Measurements from ENCODE around the gene SH3GL2.

Gene SH3GL2

GRCh38 chr9:17669206-17669605 is 90.3 kb downstream of the SH3GL2 start:
- DNase-seq, result no peak

GRCh38 chr9:17682684-17683083 is 103.8 kb downstream of the SH3GL2 start:
- no peak for DNase-seq

GRCh38 chr9:17688834-17689233 is 110.0 kb downstream of the SH3GL2 start:
- DNase-seq, result no peak

- DNase-seq, result no peak
Observed at GRCh38 chr9:17694336-17694735, 115.5 kb downstream of the SH3GL2 start.

GRCh38 chr9:17695482-17695881 is 116.6 kb downstream of the SH3GL2 start:
- DNase-seq, result no peak

GRCh38 chr9:17699615-17700330 is 120.9 kb downstream of the SH3GL2 start:
- no peak for DNase-seq

- no peak for DNase-seq
Observed at GRCh38 chr9:17706347-17706746, 127.5 kb downstream of the SH3GL2 start.

GRCh38 chr9:17719053-17719452 is 140.2 kb downstream of the SH3GL2 start:
- DNase-seq, result no peak

- no peak for DNase-seq
Observed at GRCh38 chr9:17721954-17722353, 143.1 kb downstream of the SH3GL2 start.

GRCh38 chr9:17723656-17724055 is 144.8 kb downstream of the SH3GL2 start:
- no peak for DNase-seq

- DNase-seq, result no peak
Observed at GRCh38 chr9:17725399-17726010, 146.6 kb downstream of the SH3GL2 start.

GRCh38 chr9:17726298-17726697 is 147.4 kb downstream of the SH3GL2 start:
- DNase-seq, result no peak

- DNase-seq, result no peak
Observed at GRCh38 chr9:17730899-17731298, 152.0 kb downstream of the SH3GL2 start.

GRCh38 chr9:17731308-17731707 is 152.4 kb downstream of the SH3GL2 start:
- no peak for DNase-seq

GRCh38 chr9:17734674-17735073 is 155.8 kb downstream of the SH3GL2 start:
- DNase-seq, result no peak

- DNase-seq, result no peak
Observed at GRCh38 chr9:17735859-17736258, 157.0 kb downstream of the SH3GL2 start.

- DNase-seq, result no peak
Observed at GRCh38 chr9:17739022-17739421, 160.2 kb downstream of the SH3GL2 start.

GRCh38 chr9:17739736-17740135 is 160.9 kb downstream of the SH3GL2 start:
- DNase-seq, result no peak

- DNase-seq, result no peak
Observed at GRCh38 chr9:17742067-17742466, 163.2 kb downstream of the SH3GL2 start.

GRCh38 chr9:17744786-17745185 is 165.9 kb downstream of the SH3GL2 start:
- DNase-seq, result no peak

- DNase-seq, result no peak
Observed at GRCh38 chr9:17750269-17750668, 171.4 kb downstream of the SH3GL2 start.

- no peak for DNase-seq
Observed at GRCh38 chr9:17751486-17751885, 172.6 kb downstream of the SH3GL2 start.

- DNase-seq, result no peak
Observed at GRCh38 chr9:17752021-17752420, 173.2 kb downstream of the SH3GL2 start.

GRCh38 chr9:17757816-17758215 is 178.9 kb downstream of the SH3GL2 start:
- DNase-seq, result no peak

GRCh38 chr9:17760250-17760649 is 181.4 kb downstream of the SH3GL2 start:
- DNase-seq, result no peak

Data from inflammatory macrophage treated with lipopolysaccharide for 4 hours (primary cell).